Endothelial cell of umbilical vein (primary cell): ENCODE data around the gene KDM5B. TPM values are rescaled to one million over a fixed set of nuclear protein-coding genes. Genes with fewer than 3 reads are reported as not detected.

Experiments used
- BruUV-seq: library from RNA; stranded (reverse); fragments of 400-500 nt; replicated peaks from 2 replicates; lab custom pipeline; 2021; lab: Mats Ljungman, UMichigan
- CTCF ChIA-PET: fragments of 300-600, 350-600 bp; sonication (Branson Sonifier 250); formaldehyde crosslinking; loops from one replicate; lab custom pipeline; 2021; ENCODE audit warnings: antibody characterized with exemption, inconsistent platforms; lab: Charles Lee
- POLR2A ChIA-PET: fragments of 300-600, 350-600 bp; sonication (Branson Sonifier 250); formaldehyde crosslinking; loops from one replicate; lab custom pipeline; 2021; ENCODE audit warnings: antibody characterized with exemption, inconsistent platforms; lab: Charles Lee
- DNase-seq: peaks from one replicate; pipeline ENCODE4 v3.0.0-alpha.2; 2011; ENCODE audit warnings: low read depth, low spot score
- FAIRE-seq: peaks from 2 replicates; lab custom pipeline; 2011; peaks lifted over from hg19 to GRCh38; lab: Jason Lieb, UNC
- H2AFZ ChIP-seq: 2 replicates; pipeline ENCODE4 v1.6.0; 2012; ENCODE audit warnings: low read depth, low read length, control low read depth, inconsistent platforms
- H3K27ac ChIP-seq: 2 replicates; pipeline ENCODE4 v1.5.1; 2011; ENCODE audit warnings: low read depth, mild to moderate bottlenecking, control low read depth, low read length, moderate library complexity; ENCODE audit not compliant: insufficient read depth
- H3K27me3 ChIP-seq, 2 experiments: 2 replicates each; pipeline versions ENCODE4 v1.6.0 to v1.6.1; 2011; ENCODE audit warnings: low read length in 2 of 2, mixed read lengths in 1 of 2; ENCODE audit not compliant: control insufficient read depth in 2 of 2, insufficient read depth in 2 of 2
- H3K36me3 ChIP-seq, 2 experiments: 2 replicates in 1 of 2; 3 replicates in 1 of 2; pipeline ENCODE4 v1.5.1; 2011; ENCODE audit warnings: low read length in 2 of 2, mild to moderate bottlenecking in 1 of 2, moderate library complexity in 1 of 2; ENCODE audit not compliant: control insufficient read depth in 2 of 2, insufficient read depth in 2 of 2; ENCODE audit errors: extremely low read depth in 1 of 2
- H3K4me1 ChIP-seq: 3 replicates; pipeline ENCODE4 v1.5.1; 2011; ENCODE audit warnings: mild to moderate bottlenecking, low read length; ENCODE audit not compliant: control insufficient read depth, insufficient read depth; ENCODE audit errors: extremely low read depth
- H3K4me2 ChIP-seq: 2 replicates; pipeline ENCODE4 v1.6.1; 2011; ENCODE audit warnings: low read length, control low read depth, mixed read lengths; ENCODE audit not compliant: insufficient read depth
- H3K4me3 ChIP-seq, 3 experiments: fragments of 200-600 bp in 1 of 3; sonication (generic), shearing (Covaris generic) in 1 of 3; replicated peaks in 1 of 3; 2 replicates each; pipeline ENCODE4 v1.5.1; 2011 to 2016; ENCODE audit warnings: control low read depth in 3 of 3, low read length in 3 of 3, mild to moderate bottlenecking in 2 of 3, inconsistent platforms in 1 of 3, low read depth in 1 of 3, moderate library complexity in 1 of 3; ENCODE audit not compliant: insufficient read depth in 1 of 3
- H3K79me2 ChIP-seq: 2 replicates; pipeline ENCODE4 v1.6.0; 2012; ENCODE audit warnings: low read length, inconsistent platforms; ENCODE audit not compliant: control insufficient read depth, insufficient read depth
- H3K9ac ChIP-seq: replicated peaks from 2 replicates; pipeline ENCODE3; 2011; ENCODE audit warnings: low read length, control low read depth; ENCODE audit not compliant: insufficient read depth; ENCODE audit errors: extremely low read depth
- H3K9me1 ChIP-seq: replicated peaks from 3 replicates; pipeline ENCODE4 v1.6.0; 2011; ENCODE audit warnings: mild to moderate bottlenecking, low read length; ENCODE audit not compliant: control insufficient read depth, insufficient read depth; ENCODE audit errors: extremely low read depth
- H3K9me3 ChIP-seq: replicated peaks from 2 replicates; pipeline ENCODE4 v1.5.1; 2012; ENCODE audit warnings: low read length, inconsistent platforms; ENCODE audit not compliant: control insufficient read depth, insufficient read depth
- H4K20me1 ChIP-seq: replicated peaks from 2 replicates; pipeline ENCODE3; 2011; ENCODE audit warnings: mild to moderate bottlenecking, low read length; ENCODE audit not compliant: control insufficient read depth, insufficient read depth; ENCODE audit errors: extremely low read depth
- EZH2 ChIP-seq: IDR thresholded peaks from 2 replicates; pipeline ENCODE4 v1.6.1; 2012; ENCODE audit warnings: borderline replicate concordance, low read depth, mild to moderate bottlenecking, moderate library complexity, low read length, inconsistent platforms; ENCODE audit not compliant: severe bottlenecking
- FOS ChIP-seq: IDR thresholded peaks from 2 replicates; pipeline ENCODE4 v1.6.1; 2011; ENCODE audit warnings: mild to moderate bottlenecking, low read length, moderate library complexity, borderline replicate concordance; ENCODE audit not compliant: insufficient read depth
- GATA2 ChIP-seq: IDR thresholded peaks from 2 replicates; pipeline ENCODE4 v1.7.0; 2011; ENCODE audit warnings: low read depth, mild to moderate bottlenecking, moderate library complexity, mixed read lengths, low read length; ENCODE audit not compliant: insufficient read length, insufficient read depth
- JUN ChIP-seq: IDR thresholded peaks from 2 replicates; pipeline ENCODE4 v1.6.1; 2011; ENCODE audit warnings: borderline replicate concordance, low read depth; ENCODE audit not compliant: insufficient read length, insufficient read depth
- MYC ChIP-seq: IDR thresholded peaks from one replicate; pipeline ENCODE4 v1.6.1; 2011; ENCODE audit warnings: mild to moderate bottlenecking, low read depth, low read length
- POLR2A ChIP-seq: IDR thresholded peaks from 2 replicates; pipeline ENCODE4 v1.6.1; 2012; ENCODE audit warnings: low read depth, mild to moderate bottlenecking, control low read depth, low read length
- POLR2AphosphoS5 ChIP-seq: IDR thresholded peaks from 2 replicates; pipeline ENCODE4 v1.6.1; 2012; ENCODE audit warnings: low read depth, mild to moderate bottlenecking, control low read depth, low read length, moderate library complexity; ENCODE audit not compliant: insufficient read depth
- dilution Hi-C: fragments of 300-500 bp; cut with MboI; formaldehyde crosslinking; loops from one replicate; pipeline ENCODE4 v1.15.0; 2019; ENCODE audit warnings: low sequenced_read_pairs; ENCODE audit not compliant: extremely low pct_ligation_motif_present
- intact Hi-C: fragments of 100-400 bp; cut with micrococcal nuclease; formaldehyde crosslinking; loops from one replicate; pipeline ENCODE4 v1.10.0; 2022
- polyA plus RNA-seq, 4 experiments: library from polyadenylated mRNA; depleted of rRNA in 3 of 4; stranded (reverse) in 3 of 4; unstranded in 1 of 4; fragments of >200 nt; gene quantifications; 2 replicates each; pipeline versions ENCODE4 v1.2.1 to v1.2.3, GENCODE V29; 2011 to 2012; ENCODE audit warnings: missing spikeins in 1 of 4
- total RNA-seq: library from RNA; stranded (reverse); gene quantifications from 2 replicates; pipeline ENCODE4 v1.2.3, GENCODE V29; 2021
- TF ChIP-seq, protein P1 (sequence below): IDR thresholded peaks from 2 replicates; pipeline ENCODE4 v1.6.1; 2011; ENCODE audit not compliant: insufficient read depth, insufficient read length
- TF ChIP-seq, protein P2 (sequence below), 2 donors: IDR thresholded peaks; 1 replicate in 1 of 2; 2 replicates in 1 of 2; pipeline ENCODE4 v1.5.1; 2011; ENCODE audit warnings: low read length in 2 of 2, mild to moderate bottlenecking in 2 of 2, moderate library complexity in 2 of 2, control low read depth in 1 of 2, inconsistent platforms in 1 of 2, low read depth in 1 of 2; ENCODE audit not compliant: insufficient read depth in 1 of 2; ENCODE audit errors: extremely low read depth in 1 of 2

The KDM5B gene
- total and polyA plus RNA-seq, 2 donors (not counting 3 experiments of a cell fraction or from before 2014, with no cell fraction given), result 25.2 to 65.5 TPM

DNA sequence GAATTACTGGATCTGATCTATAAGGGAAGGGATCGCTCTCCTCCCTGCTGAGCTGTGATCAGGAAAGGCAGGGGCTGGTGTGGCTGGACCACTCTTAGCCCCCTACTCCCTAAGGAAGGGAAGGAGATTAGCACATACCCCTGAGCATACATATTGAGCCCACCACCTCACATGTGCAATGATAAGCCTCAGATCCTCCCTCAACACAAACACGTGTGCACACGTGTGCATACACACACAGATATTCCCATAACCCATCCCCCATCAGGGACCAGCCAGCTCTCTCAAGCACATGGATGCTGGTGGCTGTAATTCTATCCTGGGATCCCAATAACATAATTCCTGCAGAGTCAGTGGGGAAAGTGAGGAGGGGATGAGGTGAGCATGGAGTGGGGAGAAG, 119.1 kb downstream of the KDM5B start:
- dilution Hi-C loops (no loop called here), intact Hi-C loops (no loop called here)
- no peak overlapping the region for H2AFZ ChIP-seq
- H3K4me2 ChIP-seq, result no peak overlapping the region
- no peak overlapping the region for H3K4me3 ChIP-seq
- H3K9ac ChIP-seq, result no peak overlapping the region
- H3K27me3 ChIP-seq, result peaks cover 3% of the 10 kb centered on the region in 2 experiments
- ChIA-PET POLR2A (no interaction called here), CTCF (interaction anchor here (1.6 to 2.0 kb wide), 2 partner anchors 10 to 13 kb away, joined by 3 to 7 read pairs; no protein-coding TSS in a partner anchor)
- no TSS peak for BruUV-seq
- H3K79me2 ChIP-seq, result no peaks in the 10 kb centered on the region
- no peak for DNase-seq
- TF ChIP-seq MYC (no peak), POLR2A (no peak), JUN (no peak), GATA2 (no peak), POLR2AphosphoS5 (no peak), FOS (no peak), EZH2 (no peak)
- TF ChIP-seq, protein P1, sequence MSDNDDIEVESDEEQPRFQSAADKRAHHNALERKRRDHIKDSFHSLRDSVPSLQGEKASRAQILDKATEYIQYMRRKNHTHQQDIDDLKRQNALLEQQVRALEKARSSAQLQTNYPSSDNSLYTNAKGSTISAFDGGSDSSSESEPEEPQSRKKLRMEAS, result no peak
- TF ChIP-seq, protein P2, sequence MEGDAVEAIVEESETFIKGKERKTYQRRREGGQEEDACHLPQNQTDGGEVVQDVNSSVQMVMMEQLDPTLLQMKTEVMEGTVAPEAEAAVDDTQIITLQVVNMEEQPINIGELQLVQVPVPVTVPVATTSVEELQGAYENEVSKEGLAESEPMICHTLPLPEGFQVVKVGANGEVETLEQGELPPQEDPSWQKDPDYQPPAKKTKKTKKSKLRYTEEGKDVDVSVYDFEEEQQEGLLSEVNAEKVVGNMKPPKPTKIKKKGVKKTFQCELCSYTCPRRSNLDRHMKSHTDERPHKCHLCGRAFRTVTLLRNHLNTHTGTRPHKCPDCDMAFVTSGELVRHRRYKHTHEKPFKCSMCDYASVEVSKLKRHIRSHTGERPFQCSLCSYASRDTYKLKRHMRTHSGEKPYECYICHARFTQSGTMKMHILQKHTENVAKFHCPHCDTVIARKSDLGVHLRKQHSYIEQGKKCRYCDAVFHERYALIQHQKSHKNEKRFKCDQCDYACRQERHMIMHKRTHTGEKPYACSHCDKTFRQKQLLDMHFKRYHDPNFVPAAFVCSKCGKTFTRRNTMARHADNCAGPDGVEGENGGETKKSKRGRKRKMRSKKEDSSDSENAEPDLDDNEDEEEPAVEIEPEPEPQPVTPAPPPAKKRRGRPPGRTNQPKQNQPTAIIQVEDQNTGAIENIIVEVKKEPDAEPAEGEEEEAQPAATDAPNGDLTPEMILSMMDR (IDR thresholded peaks at IDR 0.05; ENCODE audit: extremely low read depth in 1 of 2, insufficient read depth in 1 of 2, low read depth in 1 of 2, low read length in 2 of 2), result no peak
- no peaks in the 10 kb centered on the region for H3K9me1 ChIP-seq
- no peak overlapping the region for H3K27ac ChIP-seq
- H3K4me1 ChIP-seq, result no peaks in the 10 kb centered on the region
- H3K9me3 ChIP-seq, result no peaks in the 10 kb centered on the region
- no peak for FAIRE-seq
- H4K20me1 ChIP-seq, result no peaks in the 10 kb centered on the region
- H3K36me3 ChIP-seq, result no peaks in the 10 kb centered on the region
